Liver (tissue), 3 donors: ENCODE results near the gene NOTO.

ENCODE experiments used
- CTCF ChIP-seq: fragments of 150-350 bp; IDR thresholded peaks from 2 replicates; pipeline ENCODE4 v1.5.1; 2017; ENCODE audit warnings: improper control_type of control experiment, low read depth, low read length; ENCODE audit not compliant: missing input control
- EGR1 ChIP-seq, 2 donors: IDR thresholded peaks; 2 replicates each; pipeline ENCODE4 v1.6.1; 2016 to 2018; ENCODE audit warnings: antibody characterized with exemption in 2 of 2, low read depth in 2 of 2
- FOXA1 ChIP-seq: IDR thresholded peaks from 2 replicates; pipeline ENCODE4 v1.6.1; 2016; ENCODE audit warnings: antibody characterized with exemption
- GABPA ChIP-seq, 2 donors: IDR thresholded peaks in 1 of 2; conservative IDR thresholded peaks in 1 of 2; 2 replicates each; pipeline ENCODE4 v1.6.1; 2016; ENCODE audit warnings: antibody characterized with exemption in 2 of 2, mild to moderate bottlenecking in 1 of 2, moderate library complexity in 1 of 2
- HNF4A ChIP-seq, 2 donors: conservative IDR thresholded peaks; 2 replicates each; pipeline ENCODE4 v1.6.1; 2016; ENCODE audit warnings: antibody characterized with exemption in 2 of 2, mild to moderate bottlenecking in 2 of 2
- JUND ChIP-seq, 2 donors: IDR thresholded peaks; 2 replicates each; pipeline ENCODE4 v1.6.1; 2016; ENCODE audit warnings: antibody characterized with exemption in 2 of 2
- MAX ChIP-seq: IDR thresholded peaks from 2 replicates; pipeline ENCODE4 v1.6.1; 2016; ENCODE audit warnings: antibody characterized with exemption
- RAD21 ChIP-seq, 2 donors: IDR thresholded peaks; 2 replicates each; pipeline ENCODE4 v1.6.1; 2016; ENCODE audit warnings: antibody characterized with exemption in 2 of 2, mild to moderate bottlenecking in 2 of 2
- REST ChIP-seq: IDR thresholded peaks from 2 replicates; pipeline ENCODE4 v1.6.1; 2016; ENCODE audit warnings: antibody characterized with exemption, mild to moderate bottlenecking
- SP1 ChIP-seq: IDR thresholded peaks from 2 replicates; pipeline ENCODE4 v1.6.1; 2018; ENCODE audit warnings: antibody characterized with exemption, mild to moderate bottlenecking
- YY1 ChIP-seq: IDR thresholded peaks from 2 replicates; pipeline ENCODE4 v1.6.1; 2016; ENCODE audit warnings: antibody characterized with exemption, mild to moderate bottlenecking
- ZBTB33 ChIP-seq: IDR thresholded peaks from 2 replicates; pipeline ENCODE4 v1.6.1; 2016; ENCODE audit warnings: antibody characterized with exemption
- donor health status: healthy.
- donor health status: healthy.

GRCh38 chr2:73258186-73258912 is 56.0 kb downstream of the NOTO start:
- TF ChIP-seq CTCF (no peak), HNF4A (conservative IDR thresholded peaks at IDR 0.05) (no peak), YY1 (no peak), ZBTB33 (no peak), FOXA1 (no peak), EGR1 (IDR thresholded peaks at IDR 0.05; ENCODE audit: low read depth in 2 of 2) (no peak), GABPA (IDR thresholded peaks at IDR 0.05 in 1 of 2, conservative IDR thresholded peaks at IDR 0.05 in 1 of 2) (no peak), RAD21 (IDR thresholded peaks at IDR 0.05) (no peak), REST (no peak), MAX (no peak), JUND (IDR thresholded peaks at IDR 0.05) (no peak), SP1 (no peak)
